Neuron (in vitro differentiated cells): Measurements from ENCODE around the gene HOXA1.

Source experiments
- H2AFZ ChIP-seq: one replicate; pipeline ENCODE4 v1.6.1; 2013; ENCODE audit warnings: low read depth, mild to moderate bottlenecking, inconsistent platforms, low read length, moderate library complexity
- H3K27me3 ChIP-seq: one replicate; pipeline ENCODE4 v1.6.1; 2013; ENCODE audit warnings: low read length; ENCODE audit not compliant: insufficient read depth
- H3K36me3 ChIP-seq: one replicate; pipeline ENCODE4 v1.6.1; 2013; ENCODE audit warnings: low read length; ENCODE audit not compliant: insufficient read depth
- H3K4me1 ChIP-seq: one replicate; pipeline ENCODE4 v1.6.1; 2013; ENCODE audit warnings: low read length; ENCODE audit not compliant: insufficient read depth
- H3K4me3 ChIP-seq: 2 replicates; pipeline ENCODE4 v1.5.1; 2013; ENCODE audit warnings: mild to moderate bottlenecking, low read length, moderate library complexity
- H3K9me3 ChIP-seq: one replicate; pipeline ENCODE4 v1.6.1; 2013; ENCODE audit warnings: low read length

The HOXA1 gene

GRCh38 chr7:27091941-27092818, 3.6 kb downstream of the HOXA1 start:
- Histone ChIP-seq H3K4me3 (no peak overlapping the region), H3K9me3 (peaks cover 2% of the 10 kb centered on the region), H2AFZ (no peak overlapping the region), H3K36me3 (no peaks in the 10 kb centered on the region), H3K4me1 (peaks cover 4% of the 10 kb centered on the region), H3K27me3 (peaks cover 66% of the 10 kb centered on the region)

- Histone ChIP-seq H3K4me1 (no peaks in the 10 kb centered on the region), H2AFZ (no peak overlapping the region), H3K36me3 (no peaks in the 10 kb centered on the region), H3K9me3 (peaks cover 2% of the 10 kb centered on the region), H3K4me3 (no peak overlapping the region), H3K27me3 (peaks cover 56% of the 10 kb centered on the region)
Observed at GRCh38 chr7:27091105-27091504, 4.7 kb downstream of the HOXA1 start.

GRCh38 chr7:27088002-27088922, 7.5 kb downstream of the HOXA1 start:
- Histone ChIP-seq H2AFZ (no peak overlapping the region), H3K36me3 (no peaks in the 10 kb centered on the region), H3K27me3 (peaks cover 29% of the 10 kb centered on the region), H3K9me3 (no peaks in the 10 kb centered on the region), H3K4me1 (no peaks in the 10 kb centered on the region), H3K4me3 (no peak overlapping the region)

- no peak overlapping the region for H2AFZ ChIP-seq
- no peaks in the 10 kb centered on the region for H3K4me1 ChIP-seq
- no peak overlapping the region for H3K4me3 ChIP-seq
- no peaks in the 10 kb centered on the region for H3K27me3 ChIP-seq
- H3K36me3 ChIP-seq = no peaks in the 10 kb centered on the region
- no peaks in the 10 kb centered on the region for H3K9me3 ChIP-seq
Observed at GRCh38 chr7:27083646-27084045, 12.2 kb downstream of the HOXA1 start.

- Histone ChIP-seq H3K27me3 (no peaks in the 10 kb centered on the region), H3K9me3 (no peaks in the 10 kb centered on the region), H3K4me1 (no peaks in the 10 kb centered on the region)
Observed at GRCh38 chr7:27082171-27082570, 13.6 kb downstream of the HOXA1 start.

GRCh38 chr7:27080844-27081436, 14.9 kb downstream of the HOXA1 start:
- Histone ChIP-seq H3K36me3 (no peaks in the 10 kb centered on the region), H3K4me1 (no peaks in the 10 kb centered on the region), H3K4me3 (no peak overlapping the region), H2AFZ (no peak overlapping the region), H3K27me3 (no peaks in the 10 kb centered on the region), H3K9me3 (no peaks in the 10 kb centered on the region)

More at GRCh38 chr7:27082171-27082570, 13.6 kb downstream of the HOXA1 start:
- H3K4me3 ChIP-seq = no peak overlapping the region
- H2AFZ ChIP-seq = no peak overlapping the region
- H3K36me3 ChIP-seq = no peaks in the 10 kb centered on the region

- no peaks in the 10 kb centered on the region for H3K27me3 ChIP-seq
- H3K36me3 ChIP-seq = no peaks in the 10 kb centered on the region
- no peaks in the 10 kb centered on the region for H3K9me3 ChIP-seq
- no peaks in the 10 kb centered on the region for H3K4me1 ChIP-seq
- no peak overlapping the region for H3K4me3 ChIP-seq
- H2AFZ ChIP-seq = no peak overlapping the region
Observed at GRCh38 chr7:27079234-27079975, 16.4 kb downstream of the HOXA1 start.

GRCh38 chr7:27078616-27079233, 17.1 kb downstream of the HOXA1 start:
- Histone ChIP-seq H3K4me3 (no peak overlapping the region), H3K36me3 (no peaks in the 10 kb centered on the region), H3K4me1 (no peaks in the 10 kb centered on the region), H3K27me3 (no peaks in the 10 kb centered on the region), H3K9me3 (no peaks in the 10 kb centered on the region), H2AFZ (no peak overlapping the region)

- H3K27me3 ChIP-seq = no peaks in the 10 kb centered on the region
- no peak overlapping the region for H2AFZ ChIP-seq
- no peak overlapping the region for H3K4me3 ChIP-seq
- no peaks in the 10 kb centered on the region for H3K36me3 ChIP-seq
- H3K4me1 ChIP-seq = no peaks in the 10 kb centered on the region
- H3K9me3 ChIP-seq = no peaks in the 10 kb centered on the region
Observed at GRCh38 chr7:27073076-27073475, 22.7 kb downstream of the HOXA1 start.

GRCh38 chr7:27071622-27072390, 24.0 kb downstream of the HOXA1 start:
- Histone ChIP-seq H3K36me3 (no peaks in the 10 kb centered on the region), H3K27me3 (no peaks in the 10 kb centered on the region), H2AFZ (no peak overlapping the region)

GRCh38 chr7:27068259-27068658, 27.5 kb downstream of the HOXA1 start:
- Histone ChIP-seq H3K4me1 (no peaks in the 10 kb centered on the region), H2AFZ (no peak overlapping the region), H3K27me3 (no peaks in the 10 kb centered on the region), H3K4me3 (no peak overlapping the region), H3K9me3 (no peaks in the 10 kb centered on the region), H3K36me3 (no peaks in the 10 kb centered on the region)

More at GRCh38 chr7:27071622-27072390, 24.0 kb downstream of the HOXA1 start:
- Histone ChIP-seq H3K4me3 (no peak overlapping the region), H3K4me1 (no peaks in the 10 kb centered on the region), H3K9me3 (no peaks in the 10 kb centered on the region)
